HepG2 (cell line): ENCODE data around the gene NEK9. TPM values are rescaled to one million over a fixed set of nuclear protein-coding genes. Genes with fewer than 3 reads are reported as not detected.

Experiments
- ATF7 ChIP-seq, 2 experiments: fragments of 450-650 bp in 1 of 2; sonication (generic) in 1 of 2; formaldehyde crosslinking in 1 of 2; IDR thresholded peaks; 2 replicates each; pipeline versions ENCODE4 v1.4.0 to v1.6.1; 2016 to 2020; ENCODE audit warnings: antibody characterized with exemption in 1 of 2, mild to moderate bottlenecking in 1 of 2, missing genetic modification reagents in 1 of 2
- BHLHE40 ChIP-seq: IDR thresholded peaks from 2 replicates; pipeline ENCODE4 v1.6.1; 2011; ENCODE audit warnings: low read length, improper control_type of control experiment
- CHCHD3 ChIP-seq: sonication (generic); formaldehyde crosslinking; IDR thresholded peaks from 2 replicates; pipeline ENCODE4 v1.8.0; 2022; ENCODE audit warnings: mild to moderate bottlenecking, missing genetic modification reagents, moderate library complexity
- ELF1 ChIP-seq: sonication (generic); formaldehyde crosslinking; IDR thresholded peaks from 2 replicates; pipeline ENCODE4 v1.4.0; 2020; ENCODE audit warnings: missing genetic modification reagents
- ELF3 ChIP-seq: IDR thresholded peaks from 2 replicates; pipeline ENCODE4 v1.6.1; 2016; ENCODE audit warnings: missing genetic modification reagents, missing compliant biosample characterization
- KAT7 ChIP-seq: IDR thresholded peaks from 2 replicates; pipeline ENCODE4 v1.6.1; 2018; ENCODE audit warnings: borderline replicate concordance, missing compliant biosample characterization
- KDM2A ChIP-seq: sonication (generic); formaldehyde crosslinking; IDR thresholded peaks from 2 replicates; pipeline ENCODE4 v1.4.0; 2020; ENCODE audit warnings: low read depth, missing genetic modification reagents, borderline replicate concordance
- KDM3A ChIP-seq: IDR thresholded peaks from 2 replicates; pipeline ENCODE4 v1.6.1; 2018; ENCODE audit warnings: low read depth, missing compliant biosample characterization
- MAF1 ChIP-seq: sonication (generic); formaldehyde crosslinking; IDR thresholded peaks from 2 replicates; pipeline ENCODE4 v1.5.0; 2020; ENCODE audit warnings: missing genetic modification reagents, borderline replicate concordance
- MYNN ChIP-seq: sonication (generic); formaldehyde crosslinking; IDR thresholded peaks from 2 replicates; pipeline ENCODE4 v1.4.0; 2020; ENCODE audit warnings: mild to moderate bottlenecking, low read depth, missing genetic modification reagents
- NCOR1 ChIP-seq: fragments of 200-600 bp; sonication (generic); IDR thresholded peaks from 2 replicates; pipeline ENCODE4 v1.7.0; 2017; ENCODE audit warnings: antibody characterized with exemption, low read length, borderline replicate concordance
- ONECUT2 ChIP-seq: sonication (generic); formaldehyde crosslinking; IDR thresholded peaks from 2 replicates; pipeline ENCODE4 v1.4.0; 2020; ENCODE audit warnings: missing genetic modification reagents
- RAD21 ChIP-seq: fragments of 450-650 bp; formaldehyde crosslinking; IDR thresholded peaks from 2 replicates; pipeline ENCODE4 v1.5.0; 2020; ENCODE audit warnings: mild to moderate bottlenecking
- RBM22 ChIP-seq: fragments of 200-400 bp; formaldehyde crosslinking; optimal IDR thresholded peaks from 2 replicates; pipeline ENCODE3; 2017; ENCODE audit warnings: mild to moderate bottlenecking, low read length, moderate library complexity
- RFX5 ChIP-seq: IDR thresholded peaks from 2 replicates; pipeline ENCODE4 v1.6.1; 2011; ENCODE audit warnings: low read depth, low read length, improper control_type of control experiment
- SOX5 ChIP-seq: IDR thresholded peaks from 2 replicates; pipeline ENCODE4 v1.6.1; 2016; ENCODE audit warnings: borderline replicate concordance
- TCF7L2 ChIP-seq: IDR thresholded peaks from 2 replicates; pipeline ENCODE4 v1.6.1; 2011; ENCODE audit warnings: mild to moderate bottlenecking, low read depth, low read length, moderate library complexity
- TEAD3 ChIP-seq: optimal IDR thresholded peaks from 2 replicates; pipeline ENCODE3; 2016; ENCODE audit warnings: borderline replicate concordance
- TGIF2 ChIP-seq: IDR thresholded peaks from 2 replicates; pipeline ENCODE4 v1.6.1; 2016; ENCODE audit warnings: control low read depth, missing compliant biosample characterization
- ZBTB43 ChIP-seq: sonication (generic); formaldehyde crosslinking; conservative IDR thresholded peaks from 2 replicates; pipeline ENCODE4 v1.4.0; 2020; ENCODE audit warnings: missing genetic modification reagents
- ZC3H13 ChIP-seq: sonication (generic); formaldehyde crosslinking; IDR thresholded peaks from 2 replicates; pipeline ENCODE4 v1.8.1; 2023; ENCODE audit warnings: mild to moderate bottlenecking, missing genetic modification reagents, moderate library complexity
- ZNF282 ChIP-seq: fragments of 450-650 bp; IDR thresholded peaks from 2 replicates; pipeline ENCODE4 v1.6.1; 2018; ENCODE audit not compliant: partially characterized antibody
- ZNF558 ChIP-seq: sonication (generic); formaldehyde crosslinking; IDR thresholded peaks from 2 replicates; pipeline ENCODE4 v1.9.0; 2022; ENCODE audit warnings: mild to moderate bottlenecking, missing genetic modification reagents, borderline replicate concordance
- polyA plus RNA-seq, 8 experiments: library from polyadenylated mRNA; depleted of rRNA in 3 of 8; stranded (reverse) in 7 of 8; unstranded in 1 of 8; fragments of >200 nt; fragmentation: Illumina TruSeq in 4 of 8; extraction: Trizol in 4 of 8; gene quantifications; 2 replicates each; pipeline versions ENCODE4 v1.2.1 to v1.2.3, GENCODE V29; 2011 to 2016; ENCODE audit warnings: low read depth in 4 of 8, missing spikeins in 1 of 8, mixed read lengths in 1 of 8; ENCODE audit not compliant: insufficient read depth in 1 of 8
- total RNA-seq, 5 experiments: library from RNA; depleted of rRNA; stranded (reverse); fragments of >200 nt; fragmentation: Illumina TruSeq; extraction: Trizol; gene quantifications; 2 replicates each; pipeline ENCODE4 v1.2.3, GENCODE V29; 2016; ENCODE audit warnings: low read depth in 1 of 5
- TF ChIP-seq, protein P1 (sequence below): sonication (generic); formaldehyde crosslinking; IDR thresholded peaks from 2 replicates; pipeline ENCODE4 v1.4.0; 2020; ENCODE audit warnings: missing genetic modification reagents
- TF ChIP-seq, protein P2 (sequence below): sonication (generic); formaldehyde crosslinking; IDR thresholded peaks from 2 replicates; pipeline ENCODE4 v1.9.0; 2021; ENCODE audit warnings: missing genetic modification reagents, mild to moderate bottlenecking, borderline replicate concordance

Gene NEK9
- total and polyA plus RNA-seq, 2 of the 13 experiments (the other 11 are each of a cell fraction or from before 2014, with no cell fraction given) = 16.5 to 27.3 TPM

DNA sequence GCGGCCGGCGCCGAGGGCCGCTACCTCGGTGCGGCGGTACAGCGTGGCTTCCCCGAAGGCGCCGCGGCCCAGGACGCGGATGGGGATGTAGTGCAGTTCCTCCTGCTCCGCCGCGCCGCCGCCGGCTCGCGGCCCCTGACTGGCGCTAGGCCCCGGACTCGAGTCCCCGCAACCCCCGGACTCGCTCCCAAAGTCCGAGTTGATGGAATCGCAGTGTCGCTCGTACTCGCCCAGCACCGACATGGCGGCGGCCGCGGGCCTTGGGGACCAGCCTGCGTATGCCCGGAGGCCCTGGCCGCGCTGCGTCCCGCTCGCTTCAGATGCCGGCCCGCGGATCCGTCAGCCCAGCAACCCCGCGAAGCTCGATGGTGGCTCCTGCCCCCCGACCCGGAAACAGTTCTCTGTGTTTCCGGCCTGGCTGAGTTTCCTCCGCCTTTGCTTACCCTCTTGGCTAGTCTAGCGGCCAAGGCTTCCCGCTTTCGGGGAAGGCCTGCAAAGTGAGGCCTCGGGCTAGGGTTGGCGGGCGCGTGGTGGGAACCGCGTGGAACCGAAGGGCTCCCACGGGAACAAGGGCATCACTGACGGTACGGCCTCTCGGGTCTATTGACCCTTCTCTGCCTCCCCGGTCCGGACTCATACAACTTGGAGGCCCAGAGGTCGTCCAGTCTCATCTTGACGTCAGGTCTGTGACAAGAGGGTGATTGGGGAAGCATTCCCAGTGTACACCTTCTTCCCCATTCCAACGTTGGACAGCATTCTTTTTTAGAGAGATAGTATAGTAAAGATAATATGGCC lies at the start of gene NEK9 (continued):
- peak; percentile 71; the same call in 1 of the 2 replicates for TF ChIP-seq ZC3H13 (CRISPR knock-in tag)
- no peak for TF ChIP-seq TEAD3 (CRISPR knock-in tag)
- TF ChIP-seq ELF3 (CRISPR knock-in tag) = peak; percentile 73; the same call in 1 of the 2 replicates
- TF ChIP-seq RFX5 = no peak
- peak; percentile 80 for TF ChIP-seq KAT7 (CRISPR knock-in tag)
- TF ChIP-seq KDM3A (CRISPR knock-in tag) = peak; percentile 63
- TF ChIP-seq ATF7 (IDR thresholded peaks at IDR 0.05) = no peak
- peak; percentile 75; the same call in 1 of the 2 replicates for TF ChIP-seq ATF7 (CRISPR knock-in tag; IDR thresholded peaks at IDR 0.05)
- peak; percentile 86; the same call in 1 of the 2 replicates for TF ChIP-seq ZNF558 (CRISPR knock-in tag)
- peak; percentile 92; the same call in 1 of the 2 replicates for TF ChIP-seq MYNN (CRISPR knock-in tag)
- TF ChIP-seq, protein P1, sequence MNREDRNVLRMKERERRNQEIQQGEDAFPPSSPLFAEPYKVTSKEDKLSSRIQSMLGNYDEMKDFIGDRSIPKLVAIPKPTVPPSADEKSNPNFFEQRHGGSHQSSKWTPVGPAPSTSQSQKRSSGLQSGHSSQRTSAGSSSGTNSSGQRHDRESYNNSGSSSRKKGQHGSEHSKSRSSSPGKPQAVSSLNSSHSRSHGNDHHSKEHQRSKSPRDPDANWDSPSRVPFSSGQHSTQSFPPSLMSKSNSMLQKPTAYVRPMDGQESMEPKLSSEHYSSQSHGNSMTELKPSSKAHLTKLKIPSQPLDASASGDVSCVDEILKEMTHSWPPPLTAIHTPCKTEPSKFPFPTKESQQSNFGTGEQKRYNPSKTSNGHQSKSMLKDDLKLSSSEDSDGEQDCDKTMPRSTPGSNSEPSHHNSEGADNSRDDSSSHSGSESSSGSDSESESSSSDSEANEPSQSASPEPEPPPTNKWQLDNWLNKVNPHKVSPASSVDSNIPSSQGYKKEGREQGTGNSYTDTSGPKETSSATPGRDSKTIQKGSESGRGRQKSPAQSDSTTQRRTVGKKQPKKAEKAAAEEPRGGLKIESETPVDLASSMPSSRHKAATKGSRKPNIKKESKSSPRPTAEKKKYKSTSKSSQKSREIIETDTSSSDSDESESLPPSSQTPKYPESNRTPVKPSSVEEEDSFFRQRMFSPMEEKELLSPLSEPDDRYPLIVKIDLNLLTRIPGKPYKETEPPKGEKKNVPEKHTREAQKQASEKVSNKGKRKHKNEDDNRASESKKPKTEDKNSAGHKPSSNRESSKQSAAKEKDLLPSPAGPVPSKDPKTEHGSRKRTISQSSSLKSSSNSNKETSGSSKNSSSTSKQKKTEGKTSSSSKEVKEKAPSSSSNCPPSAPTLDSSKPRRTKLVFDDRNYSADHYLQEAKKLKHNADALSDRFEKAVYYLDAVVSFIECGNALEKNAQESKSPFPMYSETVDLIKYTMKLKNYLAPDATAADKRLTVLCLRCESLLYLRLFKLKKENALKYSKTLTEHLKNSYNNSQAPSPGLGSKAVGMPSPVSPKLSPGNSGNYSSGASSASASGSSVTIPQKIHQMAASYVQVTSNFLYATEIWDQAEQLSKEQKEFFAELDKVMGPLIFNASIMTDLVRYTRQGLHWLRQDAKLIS = no peak
- TF ChIP-seq TCF7L2 = no peak
- TF ChIP-seq ZBTB43 (CRISPR knock-in tag) = no peak; the same call in 1 of the 2 replicates
- TF ChIP-seq SOX5 (CRISPR knock-in tag) = peak; percentile 42; the same call in 1 of the 2 replicates
- TF ChIP-seq BHLHE40 = no peak; the same call in 1 of the 2 replicates
- TF ChIP-seq RBM22 = peak; percentile 72
- TF ChIP-seq ELF1 (CRISPR knock-in tag) = peak; percentile 84
- TF ChIP-seq, protein P2, sequence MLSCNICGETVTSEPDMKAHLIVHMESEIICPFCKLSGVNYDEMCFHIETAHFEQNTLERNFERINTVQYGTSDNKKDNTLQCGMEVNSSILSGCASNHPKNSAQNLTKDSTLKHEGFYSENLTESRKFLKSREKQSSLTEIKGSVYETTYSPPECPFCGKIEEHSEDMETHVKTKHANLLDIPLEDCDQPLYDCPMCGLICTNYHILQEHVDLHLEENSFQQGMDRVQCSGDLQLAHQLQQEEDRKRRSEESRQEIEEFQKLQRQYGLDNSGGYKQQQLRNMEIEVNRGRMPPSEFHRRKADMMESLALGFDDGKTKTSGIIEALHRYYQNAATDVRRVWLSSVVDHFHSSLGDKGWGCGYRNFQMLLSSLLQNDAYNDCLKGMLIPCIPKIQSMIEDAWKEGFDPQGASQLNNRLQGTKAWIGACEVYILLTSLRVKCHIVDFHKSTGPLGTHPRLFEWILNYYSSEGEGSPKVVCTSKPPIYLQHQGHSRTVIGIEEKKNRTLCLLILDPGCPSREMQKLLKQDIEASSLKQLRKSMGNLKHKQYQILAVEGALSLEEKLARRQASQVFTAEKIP (CRISPR knock-in tag) = no peak
- TF ChIP-seq MAF1 (CRISPR knock-in tag) = no peak
- peak; percentile 43 for TF ChIP-seq RAD21 (CRISPR knock-in tag)
- peak; percentile 100 for TF ChIP-seq KDM2A (CRISPR knock-in tag)
- peak; percentile 92 for TF ChIP-seq TGIF2 (CRISPR knock-in tag)
- peak; percentile 74; the same call in 1 of the 2 replicates for TF ChIP-seq CHCHD3
- no peak for TF ChIP-seq ONECUT2 (CRISPR knock-in tag)
- no peak for TF ChIP-seq NCOR1
- TF ChIP-seq ZNF282 = no peak
